Endodermal cell (in vitro differentiated cells): Measurements from ENCODE around the gene MZT2A. TPM values are rescaled to one million over a fixed set of nuclear protein-coding genes. Genes with fewer than 3 reads are reported as not detected.
"Not testable (repeated sequence)": the region's sequence is repeated elsewhere in the genome, so short reads cannot be mapped to it uniquely, and the experiment has no call there.

Source experiments
- DNase-seq: peaks from one replicate; pipeline ENCODE4 v3.0.0-alpha.2; 2017
- H3K27ac ChIP-seq: 2 replicates; pipeline ENCODE4 v1.5.1; 2013; ENCODE audit warnings: mild to moderate bottlenecking, low read depth, low read length, moderate library complexity
- H3K27me3 ChIP-seq: 2 replicates; pipeline ENCODE4 v1.6.1; 2013; ENCODE audit warnings: mild to moderate bottlenecking, low read length, moderate library complexity; ENCODE audit not compliant: insufficient read depth, control insufficient read depth, poor library complexity, severe bottlenecking
- H3K36me3 ChIP-seq: 2 replicates; pipeline ENCODE4 v1.7.0; 2013; ENCODE audit warnings: mild to moderate bottlenecking, low read length, moderate library complexity; ENCODE audit not compliant: control insufficient read depth, insufficient read depth
- H3K4me1 ChIP-seq: one replicate; pipeline ENCODE4 v1.7.0; 2013; ENCODE audit warnings: low read length; ENCODE audit not compliant: control insufficient read depth, insufficient read depth
- H3K4me3 ChIP-seq: 2 replicates; pipeline ENCODE4 v1.5.1; 2013; ENCODE audit warnings: mild to moderate bottlenecking, low read length, moderate library complexity
- H3K9ac ChIP-seq: 2 replicates; pipeline ENCODE4 v1.6.1; 2013; ENCODE audit warnings: mild to moderate bottlenecking, low read length, moderate library complexity; ENCODE audit not compliant: poor library complexity, severe bottlenecking; ENCODE audit errors: extremely low read depth
- H3K9me3 ChIP-seq: 2 replicates; pipeline ENCODE4 v1.6.1; 2013; ENCODE audit warnings: mild to moderate bottlenecking, low read length, moderate library complexity; ENCODE audit not compliant: control insufficient read depth
- H3K27ac Mint-ChIP-seq: 2 replicates; pipeline ENCODE4 v1.8.0; 2020; ENCODE audit warnings: mixed read lengths
- H3K27me3 Mint-ChIP-seq: 2 replicates; pipeline ENCODE4 v1.8.0; 2021; ENCODE audit warnings: mild to moderate bottlenecking, mixed read lengths; ENCODE audit not compliant: insufficient read depth
- H3K36me3 Mint-ChIP-seq: 2 replicates; pipeline ENCODE4 v1.8.0; 2020; ENCODE audit warnings: low read depth, mixed read lengths
- H3K4me1 Mint-ChIP-seq: 2 replicates; pipeline ENCODE4 v1.8.0; 2020; ENCODE audit warnings: mixed read lengths
- H3K4me3 Mint-ChIP-seq: 2 replicates; pipeline ENCODE4 v1.8.0; 2020; ENCODE audit warnings: mild to moderate bottlenecking, moderate library complexity, mixed read lengths
- H3K9me3 Mint-ChIP-seq: 2 replicates; pipeline ENCODE4 v1.8.0; 2020; ENCODE audit warnings: mild to moderate bottlenecking, mixed read lengths
- WGBS, 2 experiments: methylation state at CpG; one replicate each; pipeline versions ENCODE4 v1.1.5 to v1.1.7; 2013; ENCODE audit warnings: missing lambda C conversion rate in 2 of 2, mixed read lengths in 1 of 2; ENCODE audit not compliant: insufficient coverage in 1 of 2, insufficient read length in 1 of 2; 5-methylcytosine and 5-hydroxymethylcytosine counted together
- total RNA-seq, 2 donors: library from RNA; stranded (reverse); fragmentation: NEBNext Ultra II Directional in 1 of 2; extraction: Animal tissue kit (Norgen Biotek cat#: 25700) in 1 of 2; gene quantifications; 2 replicates in 1 of 2; 3 replicates in 1 of 2; pipeline ENCODE4 v1.2.1, GENCODE V29; 2021

MZT2A gene
- total RNA-seq, 2 donors from 2014 or later: 133 to 144 TPM

DNA sequence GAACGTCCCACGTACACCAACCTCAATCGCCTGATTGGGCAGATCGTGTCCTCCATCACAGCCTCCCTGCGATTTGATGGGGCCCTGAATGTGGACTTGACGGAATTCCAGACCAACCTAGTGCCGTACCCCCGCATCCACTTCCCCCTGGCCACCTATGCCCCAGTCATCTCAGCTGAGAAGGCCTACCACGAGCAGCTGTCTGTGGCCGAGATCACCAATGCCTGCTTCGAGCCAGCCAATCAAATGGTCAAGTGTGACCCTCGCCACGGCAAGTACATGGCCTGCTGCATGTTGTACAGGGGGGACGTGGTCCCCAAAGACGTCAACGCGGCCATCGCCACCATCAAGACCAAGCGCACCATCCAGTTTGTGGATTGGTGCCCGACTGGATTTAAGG lies 11.8 kb downstream of the MZT2A start:
- not testable (repeated sequence) for H3K9me3 Mint-ChIP-seq
- 98% methylated on average over 12 of the region's 20 CpGs; no CpG with 5 or more reads in 1 of the 2 experiments for WGBS, 2 experiments

GRCh38 chr2:131478850-131479461 lies 13.2 kb downstream of the MZT2A start:
- 97 to 100% methylated on average over 2 to 9 of the region's 9 CpGs for WGBS, 2 experiments
- DNase-seq: peak; percentile 12
- H3K9me3 ChIP-seq, H3K9ac ChIP-seq, H3K36me3 ChIP-seq, H3K4me1 Mint-ChIP-seq, H3K4me3 Mint-ChIP-seq, H3K27ac ChIP-seq, H3K27me3 ChIP-seq, H3K4me1 ChIP-seq, H3K27me3 Mint-ChIP-seq, H3K9me3 Mint-ChIP-seq, H3K4me3 ChIP-seq, H3K27ac Mint-ChIP-seq: not testable (repeated sequence)
- H3K36me3 Mint-ChIP-seq: peaks cover 21% of the 10 kb centered on the region

More for the DNA sequence above, 11.8 kb downstream of the MZT2A start:
- not testable (repeated sequence) for H3K27ac ChIP-seq, H3K4me3 ChIP-seq, H3K27me3 Mint-ChIP-seq, H3K36me3 ChIP-seq, H3K9me3 ChIP-seq, DNase-seq, H3K27ac Mint-ChIP-seq, H3K27me3 ChIP-seq, H3K9ac ChIP-seq, H3K4me1 ChIP-seq, H3K4me1 Mint-ChIP-seq, H3K4me3 Mint-ChIP-seq
- peaks cover 21% of the 10 kb centered on the region for H3K36me3 Mint-ChIP-seq

GRCh38 chr2:131478074-131478849 lies 13.9 kb downstream of the MZT2A start:
- not testable (repeated sequence) for H3K9ac ChIP-seq, H3K27ac Mint-ChIP-seq, H3K9me3 ChIP-seq, H3K4me1 ChIP-seq, H3K27me3 Mint-ChIP-seq, H3K27me3 ChIP-seq, H3K4me1 Mint-ChIP-seq, H3K4me3 ChIP-seq, H3K36me3 ChIP-seq, H3K9me3 Mint-ChIP-seq, H3K4me3 Mint-ChIP-seq, H3K27ac ChIP-seq
- peak; percentile 7 for DNase-seq
- peaks cover 17% of the 10 kb centered on the region for H3K36me3 Mint-ChIP-seq
- 93% methylated on average over 6 to 12 of the region's 18 CpGs for WGBS, 2 experiments

GRCh38 chr2:131477227-131477626 lies 15.0 kb downstream of the MZT2A start:
- not testable (repeated sequence) for H3K4me1 Mint-ChIP-seq, H3K27me3 Mint-ChIP-seq, H3K9ac ChIP-seq, H3K4me1 ChIP-seq, H3K27ac ChIP-seq, H3K36me3 ChIP-seq, H3K4me3 Mint-ChIP-seq, H3K27ac Mint-ChIP-seq, H3K4me3 ChIP-seq, H3K9me3 ChIP-seq, H3K27me3 ChIP-seq, H3K9me3 Mint-ChIP-seq
- WGBS, 2 experiments: 80 to 86% methylated on average over 1 of the region's 1 CpG
- peak; percentile 17 for DNase-seq
- H3K36me3 Mint-ChIP-seq: peaks cover 10% of the 10 kb centered on the region

DNA sequence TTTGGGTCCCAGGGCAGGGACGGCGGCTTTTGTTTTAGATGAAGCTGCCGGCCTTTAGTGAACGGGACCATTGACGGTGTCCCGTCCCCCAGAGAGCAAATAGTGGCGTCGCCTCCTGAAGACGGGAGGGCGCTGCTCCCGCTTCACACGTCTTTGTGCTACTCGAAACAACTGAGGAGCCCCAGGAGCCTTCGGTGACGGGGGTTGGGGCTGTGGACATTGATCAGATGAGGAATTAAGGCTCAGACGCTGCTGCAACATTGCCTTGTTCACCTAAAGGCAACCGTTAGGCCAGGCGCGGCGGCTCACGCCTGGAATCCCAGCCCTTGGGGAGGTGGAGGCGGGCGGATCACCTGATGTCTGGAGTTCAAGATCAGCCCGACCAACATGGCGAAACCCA lies 15.8 kb downstream of the MZT2A start:
- H3K36me3 ChIP-seq, H3K9me3 Mint-ChIP-seq, H3K27me3 Mint-ChIP-seq, H3K4me1 ChIP-seq, H3K27ac Mint-ChIP-seq, H3K9me3 ChIP-seq, H3K36me3 Mint-ChIP-seq, DNase-seq, H3K27me3 ChIP-seq, H3K27ac ChIP-seq, H3K4me3 ChIP-seq, H3K4me1 Mint-ChIP-seq, H3K9ac ChIP-seq, H3K4me3 Mint-ChIP-seq: not testable (repeated sequence)
- WGBS, 2 experiments: 96 to 97% methylated on average over 16 to 25 of the region's 25 CpGs
